Measurements from ENCODE around the gene GBX2.

The GBX2 gene

GRCh38 chr2:236163471-236164200 is 4.5 kb downstream of the GBX2 start:
- Histone ChIP-seq H3K4me1 (peaks cover 58% of the 10 kb centered on the region), H3K9ac (no peak overlapping the region), H3K27me3 (peaks cover 100% of the 10 kb centered on the region), H3K9me3 (peaks cover 2% of the 10 kb centered on the region; the same call in 1 of the 2 replicates), H3K36me3 (no peaks in the 10 kb centered on the region), H4K20me1 (peaks cover 88% of the 10 kb centered on the region), H3K4me3 (peak overlapping the region; percentile 42; the same call in 1 of the 2 replicates), H3K4me2 (peak overlapping the region; percentile 57; the same call in 1 of the 2 replicates), H3K27ac (no peak overlapping the region)
- TF ChIP-seq Cebpa-rat (IDR thresholded peaks at IDR 0.05): no peak

GRCh38 chr2:236162882-236163470 is 5.2 kb downstream of the GBX2 start:
- H3K9me3 ChIP-seq: no peaks in the 10 kb centered on the region
- 0 out of 2 replicates have a peak overlapping the region, but pooled peaks have one; percentile 5 for H3K4me2 ChIP-seq
- H3K4me1 ChIP-seq: peaks cover 52% of the 10 kb centered on the region
- H4K20me1 ChIP-seq: peaks cover 81% of the 10 kb centered on the region
- H3K4me3 ChIP-seq: peak overlapping the region; percentile 42; the same call in 1 of the 2 replicates
- no peak overlapping the region for H3K27ac ChIP-seq
- H3K36me3 ChIP-seq: no peaks in the 10 kb centered on the region
- H3K27me3 ChIP-seq: peaks cover 100% of the 10 kb centered on the region
- no peak for TF ChIP-seq Cebpa-rat (IDR thresholded peaks at IDR 0.05)
- H3K9ac ChIP-seq: no peak overlapping the region

- TF ChIP-seq Cebpa-rat (IDR thresholded peaks at IDR 0.05): no peak
Observed at GRCh38 chr2:236162031-236162845, 5.9 kb downstream of the GBX2 start.

GRCh38 chr2:236161531-236161930 is 6.7 kb downstream of the GBX2 start:
- no peak overlapping the region for H3K27ac ChIP-seq
- H4K20me1 ChIP-seq: peaks cover 67% of the 10 kb centered on the region
- H3K9me3 ChIP-seq: no peaks in the 10 kb centered on the region
- peaks cover 37% of the 10 kb centered on the region for H3K4me1 ChIP-seq
- no peak for TF ChIP-seq Cebpa-rat (IDR thresholded peaks at IDR 0.05)
- peaks cover 93% of the 10 kb centered on the region for H3K27me3 ChIP-seq
- no peaks in the 10 kb centered on the region for H3K36me3 ChIP-seq
- H3K4me3 ChIP-seq: no peak overlapping the region
- H3K4me2 ChIP-seq: 0 out of 2 replicates have a peak overlapping the region, but pooled peaks have one; percentile 9
- H3K9ac ChIP-seq: no peak overlapping the region

More at GRCh38 chr2:236162031-236162845, 5.9 kb downstream of the GBX2 start:
- peaks cover 74% of the 10 kb centered on the region for H4K20me1 ChIP-seq
- no peaks in the 10 kb centered on the region for H3K9me3 ChIP-seq
- 0 out of 2 replicates have a peak overlapping the region, but pooled peaks have one; percentile 9 for H3K4me2 ChIP-seq
- no peaks in the 10 kb centered on the region for H3K36me3 ChIP-seq
- H3K27me3 ChIP-seq: peaks cover 100% of the 10 kb centered on the region
- peaks cover 44% of the 10 kb centered on the region for H3K4me1 ChIP-seq
- H3K4me3 ChIP-seq: no peak overlapping the region
- no peak overlapping the region for H3K9ac ChIP-seq
- H3K27ac ChIP-seq: no peak overlapping the region

GRCh38 chr2:236161082-236161462 is 7.1 kb downstream of the GBX2 start:
- Histone ChIP-seq H3K36me3 (no peaks in the 10 kb centered on the region), H3K27me3 (peaks cover 89% of the 10 kb centered on the region), H3K4me2 (no peak overlapping the region), H3K27ac (no peak overlapping the region), H3K4me3 (no peak overlapping the region), H3K9ac (no peak overlapping the region), H4K20me1 (peaks cover 62% of the 10 kb centered on the region), H3K9me3 (no peaks in the 10 kb centered on the region), H3K4me1 (peaks cover 33% of the 10 kb centered on the region)
- no peak for TF ChIP-seq Cebpa-rat (IDR thresholded peaks at IDR 0.05)

GRCh38 chr2:236160366-236161081 is 7.7 kb downstream of the GBX2 start:
- Histone ChIP-seq H3K4me2 (no peak overlapping the region), H3K27ac (no peak overlapping the region), H3K4me3 (no peak overlapping the region), H3K9ac (no peak overlapping the region), H3K9me3 (no peaks in the 10 kb centered on the region), H4K20me1 (peaks cover 56% of the 10 kb centered on the region), H3K36me3 (no peaks in the 10 kb centered on the region), H3K27me3 (peaks cover 85% of the 10 kb centered on the region), H3K4me1 (peaks cover 30% of the 10 kb centered on the region)
- no peak for TF ChIP-seq Cebpa-rat (IDR thresholded peaks at IDR 0.05)

- Histone ChIP-seq H3K4me3 (no peak overlapping the region), H3K36me3 (no peaks in the 10 kb centered on the region), H4K20me1 (peaks cover 49% of the 10 kb centered on the region), H3K9me3 (no peaks in the 10 kb centered on the region), H3K27ac (no peak overlapping the region), H3K4me2 (no peak overlapping the region), H3K9ac (no peak overlapping the region), H3K27me3 (peaks cover 79% of the 10 kb centered on the region), H3K4me1 (peaks cover 28% of the 10 kb centered on the region)
- TF ChIP-seq Cebpa-rat (IDR thresholded peaks at IDR 0.05): no peak
Observed at GRCh38 chr2:236159778-236160170, 8.4 kb downstream of the GBX2 start.

GRCh38 chr2:236158969-236159777 is 9.0 kb downstream of the GBX2 start:
- Histone ChIP-seq H3K4me1 (peaks cover 22% of the 10 kb centered on the region), H3K4me3 (no peak overlapping the region), H3K9ac (no peak overlapping the region), H3K4me2 (no peak overlapping the region), H3K27me3 (peaks cover 73% of the 10 kb centered on the region), H3K27ac (no peak overlapping the region), H3K9me3 (peaks cover 3% of the 10 kb centered on the region; the same call in 1 of the 2 replicates), H4K20me1 (peaks cover 43% of the 10 kb centered on the region), H3K36me3 (no peaks in the 10 kb centered on the region)
- no peak for TF ChIP-seq Cebpa-rat (IDR thresholded peaks at IDR 0.05)
